Measurements from ENCODE around the gene SORCS2. TPM values are rescaled to one million over a fixed set of nuclear protein-coding genes. Genes with fewer than 3 reads are reported as not detected.
"Not testable (repeated sequence)": the region's sequence is repeated elsewhere in the genome, so short reads cannot be mapped to it uniquely, and the experiment has no call there.

SORCS2 gene
- total RNA-seq, 1 donor from 2014 or later, result 1.2 TPM

DNA sequence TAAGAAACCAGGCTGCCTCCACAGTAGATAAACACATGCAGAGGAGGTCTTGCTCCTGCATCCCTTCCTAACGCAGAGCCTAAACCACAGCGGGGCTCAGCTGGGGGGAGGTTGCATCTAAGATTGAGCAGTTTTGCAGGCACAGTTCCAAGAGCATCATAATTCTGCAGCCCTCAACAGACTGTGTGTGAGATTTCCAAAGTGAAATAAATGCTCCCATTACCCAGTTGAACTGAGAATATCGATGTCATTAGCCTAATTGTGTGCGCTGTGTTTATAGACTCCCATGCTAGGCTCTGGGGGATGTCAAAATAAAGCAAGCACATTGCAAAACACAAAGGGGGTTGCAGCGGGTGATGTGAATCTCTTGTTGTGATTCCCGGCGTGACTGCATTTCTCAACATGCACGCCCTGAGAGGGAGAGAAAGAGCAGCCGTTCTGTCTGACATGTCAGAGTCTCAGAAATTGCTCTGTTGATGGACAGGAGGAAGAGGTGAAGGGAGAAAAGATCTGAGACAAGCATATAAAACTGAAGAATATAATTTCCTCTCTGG is 392.3 kb downstream of the SORCS2 start:
- intact Hi-C loops (cut with DNase I), result no loop called here
- DNase-seq (no peak), ATAC-seq (ENCODE audit: poor library complexity) (no peak)

DNA sequence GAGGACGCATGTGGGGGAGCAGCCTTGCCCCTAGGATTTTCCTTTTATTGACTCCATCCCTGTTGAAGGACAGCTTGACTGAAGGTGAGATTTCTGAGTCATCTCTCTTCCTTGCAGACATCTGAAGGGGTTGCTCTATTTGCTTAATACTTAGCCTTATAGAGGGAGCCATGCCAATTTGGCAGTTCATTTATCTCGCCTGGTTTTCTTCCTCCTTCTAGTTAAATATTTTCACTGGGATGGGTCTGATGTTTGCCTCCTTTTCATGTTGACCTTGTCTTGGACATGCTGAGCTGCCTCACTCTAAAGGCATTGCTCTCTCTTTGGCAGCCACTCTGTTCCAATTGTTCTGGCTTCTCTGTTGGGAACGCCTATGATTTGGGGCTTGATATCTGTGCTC is 393.4 kb downstream of the SORCS2 start:
- DNase-seq, result no peak
- no peak for ATAC-seq (ENCODE audit: poor library complexity)
- intact Hi-C loops (cut with DNase I), result no loop called here

DNA sequence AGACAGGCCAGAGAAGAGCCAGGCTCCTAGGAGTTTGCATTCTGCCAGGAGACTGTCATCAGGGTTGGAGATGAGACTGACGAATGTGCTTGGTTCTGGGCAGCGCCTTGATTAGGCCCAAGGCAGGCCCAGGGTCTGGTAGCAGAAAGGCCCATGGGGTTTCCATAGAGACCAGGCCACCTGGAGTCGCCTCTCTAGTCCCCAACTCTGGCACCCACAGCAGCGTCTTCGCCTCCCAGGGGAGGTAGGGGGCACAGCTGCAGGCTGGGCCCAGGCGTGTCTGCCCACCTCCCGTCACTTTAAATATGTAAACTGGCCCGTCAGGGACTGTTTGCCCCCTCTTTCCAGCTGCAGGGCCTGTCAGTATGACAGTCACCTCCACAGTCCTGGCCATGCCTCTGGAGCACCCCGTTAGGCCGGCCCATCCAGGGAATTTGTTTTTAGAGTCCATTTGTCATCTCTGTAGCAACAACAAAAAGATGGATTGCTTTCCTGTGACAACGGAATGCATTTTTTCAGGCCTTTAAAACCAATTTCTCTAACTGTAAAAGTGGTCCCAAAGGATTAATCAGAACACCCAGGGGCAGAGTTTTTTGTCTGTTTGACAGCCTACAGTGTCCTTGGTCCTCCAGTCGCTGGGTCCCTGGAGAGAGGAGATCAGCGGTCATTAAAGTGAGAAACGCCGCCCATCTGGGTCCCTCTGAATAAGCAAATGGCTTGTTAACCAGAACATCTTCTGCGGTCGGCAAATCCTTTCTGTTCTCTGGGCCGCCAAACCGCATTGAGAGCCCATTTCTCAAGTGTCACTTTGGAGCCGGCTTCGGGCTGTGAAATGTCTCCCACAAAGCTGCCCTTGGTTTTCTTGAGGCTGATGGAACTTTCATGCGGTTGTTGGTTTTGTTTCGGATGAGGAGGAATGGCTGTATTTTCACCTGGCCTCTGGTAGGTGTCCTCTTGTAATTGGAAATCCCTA is 395.4 kb downstream of the SORCS2 start:
- DNase-seq, result no peak
- intact Hi-C loops (cut with DNase I), result no loop called here
- ATAC-seq (ENCODE audit: poor library complexity), result no peak

DNA sequence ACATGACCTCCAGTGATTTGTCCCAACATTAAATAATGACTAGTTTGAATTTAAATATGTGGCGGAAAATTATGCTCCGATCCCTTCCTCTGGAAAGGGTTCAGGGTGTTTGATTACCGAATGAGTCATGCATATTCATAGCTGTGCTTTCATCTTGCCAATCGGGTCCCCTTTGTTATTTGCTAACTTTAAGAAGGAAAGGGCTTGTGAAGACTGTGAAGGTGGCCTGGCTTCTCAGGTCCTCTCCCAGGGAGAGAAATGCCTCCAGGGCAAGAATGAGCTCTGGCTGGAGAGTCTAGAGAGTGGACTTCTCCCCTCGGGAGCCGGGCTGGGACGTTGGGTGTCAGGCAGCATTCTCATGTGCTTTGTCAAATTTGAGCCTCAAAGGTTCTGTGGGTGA is 397.9 kb downstream of the SORCS2 start:
- DNase-seq, result no peak
- intact Hi-C loops (cut with DNase I), result no loop called here
- ATAC-seq (ENCODE audit: poor library complexity), result no peak

DNA sequence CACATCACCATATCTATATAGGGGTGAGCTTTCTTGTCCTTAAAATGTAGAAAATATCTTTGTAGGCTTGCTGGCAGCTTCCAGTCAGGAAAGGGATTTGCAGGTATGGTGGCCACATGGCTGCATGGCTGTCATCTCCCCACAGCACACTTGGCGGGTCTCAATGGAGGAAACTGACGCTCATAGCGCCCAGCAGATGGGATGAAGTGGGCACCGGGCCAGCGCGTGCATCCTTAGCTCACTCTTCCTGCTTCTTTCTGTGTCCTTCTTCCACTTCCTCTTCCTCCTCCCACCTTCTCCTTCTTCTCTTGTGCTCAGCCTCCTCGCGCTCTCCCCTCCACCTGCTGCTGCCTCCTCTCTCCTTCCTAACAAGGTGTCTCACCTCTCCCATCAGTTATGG is 398.6 kb downstream of the SORCS2 start:
- ATAC-seq (ENCODE audit: poor library complexity) (no peak), DNase-seq (no peak)
- intact Hi-C loops (cut with DNase I), result no loop called here

DNA sequence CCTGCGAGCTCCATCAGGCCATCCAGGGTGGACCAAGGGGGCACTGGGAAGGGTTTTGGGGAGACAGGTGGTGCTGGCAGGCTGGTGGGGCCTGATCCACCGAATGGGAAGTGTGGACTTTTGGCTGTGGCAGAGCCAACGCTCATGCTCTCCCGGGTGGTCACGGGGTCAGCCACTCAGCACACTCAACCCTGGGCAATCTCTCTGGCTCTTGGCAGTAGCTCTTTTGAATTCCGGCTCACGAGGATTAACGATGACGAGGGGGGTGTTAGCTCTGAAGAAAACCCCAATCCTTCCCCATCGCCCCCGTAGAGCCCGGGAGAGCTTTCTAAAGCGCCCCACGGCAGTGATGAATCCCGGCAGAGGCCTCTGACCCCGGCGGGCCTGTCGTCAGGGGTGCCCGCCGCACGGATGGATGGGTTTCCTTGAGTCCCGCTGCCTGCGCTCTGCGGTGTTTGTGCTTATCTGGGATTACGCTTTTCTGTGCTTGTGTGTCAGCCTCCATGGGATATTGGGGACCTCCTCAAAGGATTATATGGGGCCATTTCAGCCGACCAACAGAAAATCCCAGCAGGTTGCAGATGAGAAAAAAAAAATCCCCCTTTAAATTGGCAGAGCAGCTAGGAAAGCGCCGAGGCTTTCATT is 399.2 kb downstream of the SORCS2 start:
- ATAC-seq (ENCODE audit: poor library complexity), result no peak
- intact Hi-C loops (cut with DNase I), result no loop called here
- no peak for DNase-seq

DNA sequence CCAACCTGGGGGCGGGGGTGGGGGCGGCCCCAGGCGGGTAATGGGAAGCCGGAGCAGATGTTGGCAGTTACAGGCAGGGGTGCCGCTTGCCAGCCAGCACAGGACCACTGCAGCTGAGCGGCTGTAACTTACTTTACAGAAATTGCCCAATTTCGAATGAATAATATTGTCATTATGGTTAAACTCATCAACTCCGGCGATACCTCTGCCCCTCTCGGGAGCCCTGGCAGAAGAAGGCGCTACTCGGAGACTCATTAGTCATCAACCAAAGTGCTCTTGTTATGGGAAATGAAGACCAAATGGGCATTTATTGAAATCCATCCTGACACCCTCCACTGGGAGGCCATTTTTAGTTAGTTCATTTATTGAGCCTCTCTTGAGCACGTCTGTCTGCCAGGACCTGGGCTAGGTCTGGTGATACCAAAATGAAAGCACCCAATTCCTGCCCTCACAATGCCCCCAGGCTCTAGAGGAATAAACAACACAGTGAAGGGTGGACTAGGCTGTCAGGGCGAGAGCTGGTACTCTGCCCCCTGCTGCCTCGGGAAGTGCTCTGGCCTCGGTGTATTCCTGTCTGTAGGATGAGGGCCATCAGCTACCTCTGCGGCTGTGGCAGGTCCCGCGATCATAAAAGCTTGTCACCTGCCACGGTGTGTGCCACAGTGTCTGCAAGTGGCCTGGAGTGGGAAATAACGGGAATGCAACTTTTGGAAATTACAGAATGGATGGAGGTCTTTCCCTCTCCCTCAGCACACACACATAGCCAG is 401.5 kb downstream of the SORCS2 start:
- no peak for DNase-seq
- ATAC-seq (ENCODE audit: poor library complexity), result no peak
- intact Hi-C loops (cut with DNase I), result no loop called here

DNA sequence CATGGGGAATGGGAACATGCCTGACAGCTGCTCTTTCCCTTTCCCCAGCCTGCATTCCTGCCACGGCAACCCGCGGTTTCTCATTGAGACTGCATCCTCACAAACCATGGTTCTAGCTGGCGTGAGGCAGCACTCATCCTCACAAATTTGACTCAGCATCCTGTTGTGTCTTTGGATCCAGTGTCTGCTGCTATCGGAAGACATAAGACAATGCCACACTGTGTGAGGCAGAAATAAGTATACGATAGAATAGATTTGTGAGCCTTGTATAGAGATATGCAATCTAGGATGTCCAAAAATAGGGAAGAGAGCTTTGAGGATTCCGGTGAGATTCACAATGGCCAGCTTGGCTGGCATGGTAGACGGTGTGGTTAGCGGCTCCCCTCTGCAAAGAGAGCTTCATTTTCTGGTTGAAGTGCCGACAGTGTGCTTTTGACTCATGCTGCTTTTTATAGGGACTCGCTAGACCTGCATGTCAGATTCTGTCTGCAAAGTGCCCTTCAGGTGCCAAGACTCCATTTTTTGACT is 403.7 kb downstream of the SORCS2 start:
- DNase-seq (no peak), ATAC-seq (ENCODE audit: poor library complexity) (peak; percentile 86)
- intact Hi-C loops (cut with DNase I), result no loop called here

DNA sequence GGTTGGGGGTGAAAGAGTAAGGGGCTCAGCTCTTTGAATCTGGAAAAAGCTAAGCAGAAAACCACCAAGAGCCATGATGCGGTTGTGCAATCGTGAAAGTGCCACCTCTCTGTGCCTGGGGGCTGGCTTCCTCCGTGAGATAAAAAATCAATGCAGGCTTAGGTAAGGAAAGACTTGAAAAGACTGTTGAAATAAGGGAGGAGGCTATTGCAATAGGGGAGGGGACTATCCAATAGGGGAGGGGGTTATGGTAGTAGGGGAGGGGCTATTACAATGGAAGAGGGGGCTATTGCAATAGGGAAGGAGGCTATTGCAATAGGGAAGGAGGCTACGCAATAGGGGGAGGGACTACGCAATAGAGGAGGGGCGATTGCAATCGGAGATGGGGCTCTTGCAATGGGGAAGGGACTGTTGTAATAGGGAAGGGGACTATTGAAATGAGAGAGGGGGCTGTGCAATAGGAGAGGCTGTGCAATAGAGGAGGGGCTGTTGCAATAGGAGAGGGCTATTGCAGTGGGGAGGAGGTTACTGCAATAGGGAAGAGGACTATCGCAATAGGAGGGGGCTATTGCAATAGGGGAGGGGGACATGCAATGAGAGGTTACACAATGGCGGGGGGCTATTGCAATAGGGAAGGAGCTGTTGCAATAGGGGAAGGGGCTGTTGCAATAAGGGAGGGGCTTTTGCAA is 404.7 kb downstream of the SORCS2 start:
- intact Hi-C loops (cut with DNase I), result no loop called here
- no peak for ATAC-seq (ENCODE audit: poor library complexity)
- DNase-seq, result no peak

DNA sequence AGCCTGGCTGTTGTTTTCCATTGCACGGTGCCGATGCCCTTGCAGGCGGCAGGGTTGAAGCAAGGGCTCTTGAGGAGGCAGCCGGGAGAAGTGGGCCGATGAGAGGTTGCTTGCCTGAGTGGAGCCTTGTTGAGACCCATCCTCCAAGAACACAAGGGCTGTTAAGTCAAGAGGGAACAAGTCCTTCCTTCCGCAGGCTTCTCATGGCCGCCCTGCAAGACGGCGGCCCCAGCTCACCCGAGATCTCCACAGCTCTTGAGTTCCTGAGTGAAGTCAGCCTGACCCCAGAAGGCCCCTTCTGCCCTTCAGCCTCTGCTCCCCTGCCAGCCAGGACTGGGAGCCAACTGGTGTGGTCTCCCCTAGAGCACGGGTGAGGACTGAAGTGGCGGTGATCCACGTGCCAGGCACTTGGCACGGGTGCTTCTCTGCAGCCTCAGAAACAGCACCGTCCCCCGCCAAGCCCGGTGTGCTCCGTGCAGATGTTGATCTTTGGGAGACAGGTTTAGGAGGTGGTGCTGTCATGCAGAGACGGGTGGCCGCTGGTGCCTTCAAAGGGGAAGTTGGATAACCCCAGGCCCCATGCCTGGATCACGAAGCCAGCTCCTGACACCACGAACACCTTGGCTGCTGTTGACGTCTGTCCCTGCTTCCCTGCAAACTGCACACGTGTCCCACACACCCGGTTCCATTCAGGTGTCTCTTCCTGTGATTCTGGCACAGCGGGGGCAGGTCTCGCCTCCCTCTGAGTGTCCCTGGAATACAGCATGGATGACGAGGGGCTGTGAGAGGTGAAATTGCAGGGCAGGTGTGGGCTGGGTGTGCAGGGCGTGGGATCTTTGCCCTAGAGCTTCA is 406.8 kb downstream of the SORCS2 start:
- ATAC-seq (ENCODE audit: poor library complexity) (peak; percentile 66), DNase-seq (peak; percentile 54)
- intact Hi-C loops (cut with DNase I), result no loop called here

DNA sequence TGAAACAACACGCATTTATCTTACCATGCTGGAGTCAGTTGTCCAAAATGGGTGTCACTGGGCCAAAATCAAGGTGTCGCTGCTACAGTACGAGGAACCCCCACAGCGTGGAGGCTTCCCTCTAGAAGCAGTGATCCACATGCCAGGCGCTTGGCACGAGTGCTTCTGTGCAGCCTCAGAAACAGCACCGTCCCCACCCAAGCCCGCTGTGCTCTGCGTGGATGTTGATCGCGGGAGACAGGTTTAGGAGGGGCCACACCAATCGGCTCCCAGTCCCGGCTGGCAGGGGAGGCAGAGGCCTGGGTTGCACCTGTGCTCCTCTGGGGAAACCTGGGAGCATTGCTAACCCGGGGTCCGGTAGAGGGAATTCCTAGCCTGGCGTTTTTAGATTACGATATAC is 407.9 kb downstream of the SORCS2 start:
- no peak for DNase-seq
- no peak for ATAC-seq (ENCODE audit: poor library complexity)
- intact Hi-C loops (cut with DNase I), result no loop called here

DNA sequence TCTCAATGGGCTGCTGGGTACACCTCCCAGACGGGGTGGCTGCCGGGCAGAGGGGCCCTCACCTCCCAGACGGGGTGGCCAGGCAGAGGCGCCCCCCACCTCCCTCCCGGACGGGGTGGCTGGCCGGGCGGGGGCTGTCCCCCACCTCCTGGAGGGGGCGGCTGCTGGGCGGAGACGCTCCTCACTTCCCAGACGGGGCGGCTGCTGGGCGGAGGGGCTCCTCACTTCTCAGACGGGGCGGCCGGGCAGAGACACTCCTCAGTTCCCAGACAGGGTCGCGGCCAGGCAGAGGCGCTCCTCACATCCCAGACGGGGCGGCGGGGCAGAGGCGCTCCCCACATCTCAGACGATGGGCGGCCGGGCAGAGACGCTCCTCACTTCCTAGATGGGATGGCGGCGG is 409.8 kb downstream of the SORCS2 start:
- intact Hi-C loops (cut with DNase I); DNase-seq; ATAC-seq (ENCODE audit: poor library complexity): not testable (repeated sequence)

DNA sequence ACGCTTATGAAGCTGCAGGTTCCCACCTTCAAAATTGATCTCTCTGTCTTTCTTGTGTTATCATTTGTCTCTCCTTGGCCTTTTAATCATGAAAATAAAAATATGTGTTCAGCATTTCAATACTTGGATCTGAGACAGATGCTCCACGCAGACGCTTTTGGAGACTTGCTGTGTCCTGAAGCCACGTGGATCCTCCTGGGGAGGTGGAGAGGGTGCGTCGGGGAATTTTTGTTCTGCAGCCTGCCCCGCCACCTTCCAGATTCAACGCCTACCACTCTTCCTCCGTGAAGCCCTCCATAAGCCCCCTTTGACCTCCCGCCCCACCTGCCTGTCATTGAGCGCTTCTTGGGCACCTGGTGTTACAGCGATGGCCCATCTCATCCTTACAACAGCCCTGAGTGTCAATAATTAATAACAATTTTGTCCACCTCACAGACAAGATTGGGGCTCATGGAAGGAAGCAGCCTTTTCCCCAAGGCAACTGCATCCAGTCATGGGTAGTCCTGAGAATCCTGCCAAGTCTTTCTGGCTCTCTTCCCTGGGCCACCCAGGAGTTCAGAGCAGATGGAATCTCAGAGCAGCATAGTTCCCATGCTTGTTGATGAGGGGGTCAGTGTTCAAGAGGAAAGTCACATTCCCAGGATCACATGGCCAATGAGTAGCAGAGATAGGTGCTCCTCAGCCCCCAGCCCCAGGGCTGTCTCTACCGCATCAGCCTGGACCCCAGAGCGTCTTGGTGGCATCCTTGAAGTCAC is 415.0 kb downstream of the SORCS2 start:
- intact Hi-C loops (cut with DNase I), result no loop called here
- no peak for DNase-seq
- ATAC-seq (ENCODE audit: poor library complexity), result no peak

DNA sequence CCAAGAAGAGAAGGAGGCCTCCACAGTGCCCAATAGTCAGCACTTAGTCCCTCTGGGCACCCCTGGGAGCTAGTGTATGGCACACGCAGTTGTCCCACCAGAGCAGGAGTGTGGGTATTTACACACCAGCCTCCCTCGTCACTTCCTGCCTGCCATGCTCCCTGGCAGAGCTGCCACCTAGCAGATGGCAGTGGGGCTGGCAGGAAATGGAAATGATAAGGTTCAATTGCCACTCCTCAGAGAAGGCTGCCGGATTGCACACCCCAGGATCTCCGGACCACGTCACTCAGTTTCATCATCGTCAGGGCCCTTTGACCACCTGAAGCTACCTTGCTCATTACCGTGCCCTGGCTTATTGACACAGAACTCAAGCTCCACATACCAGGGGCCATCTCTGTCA is 415.7 kb downstream of the SORCS2 start:
- ATAC-seq (ENCODE audit: poor library complexity) (no peak), DNase-seq (no peak)
- intact Hi-C loops (cut with DNase I), result no loop called here

DNA sequence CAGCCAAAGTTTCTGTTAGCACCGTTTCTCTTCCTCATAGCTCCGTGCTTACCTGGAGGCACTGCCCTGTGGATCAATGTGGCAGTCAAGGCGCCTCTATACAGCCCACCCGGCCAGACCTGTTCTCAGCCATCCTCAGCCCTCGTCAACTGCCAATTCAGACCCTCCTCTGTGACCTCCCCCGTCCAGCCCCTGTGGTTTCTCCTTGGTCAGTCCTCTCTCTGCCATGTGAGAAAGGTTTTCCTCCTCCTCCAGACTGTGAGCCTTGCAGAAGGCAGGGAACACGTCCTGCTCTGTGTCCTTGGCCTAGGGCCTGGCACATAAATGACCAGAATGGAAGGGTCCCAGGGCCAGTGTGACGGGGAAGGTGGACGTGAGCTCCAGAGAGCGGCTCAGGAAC is 417.0 kb downstream of the SORCS2 start:
- intact Hi-C loops (cut with DNase I), result no loop called here
- DNase-seq (no peak), ATAC-seq (ENCODE audit: poor library complexity) (no peak)

DNA sequence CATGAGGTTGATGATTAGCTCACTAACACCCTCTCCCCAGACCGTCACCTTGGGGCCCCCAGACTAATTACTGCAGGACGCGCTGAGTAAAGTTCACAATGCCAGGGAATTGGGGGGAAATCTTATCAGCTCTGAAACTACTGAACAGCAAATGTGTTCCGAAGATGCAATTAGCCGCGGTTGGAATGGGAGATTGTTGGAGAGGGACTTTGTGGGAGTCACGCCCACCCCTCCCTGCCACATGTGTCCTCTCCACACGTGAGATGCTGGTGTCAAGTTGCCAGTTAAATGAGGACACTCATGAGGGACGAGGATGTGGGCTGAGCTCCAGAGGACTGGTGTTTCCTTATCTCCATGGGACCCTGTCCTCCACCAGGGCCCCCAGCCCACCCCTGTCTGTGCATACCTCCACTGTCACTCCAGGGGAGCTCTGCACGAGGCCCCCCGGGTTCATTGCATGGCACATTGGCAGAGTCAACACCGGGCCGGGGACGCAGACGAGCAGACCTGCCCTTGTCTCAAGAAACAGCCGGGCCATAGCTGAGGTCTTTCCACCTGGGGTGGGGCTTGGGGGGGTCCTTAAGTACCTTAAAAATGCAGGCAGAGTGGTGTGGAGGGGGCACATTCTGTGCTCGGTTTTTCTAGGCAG is 417.8 kb downstream of the SORCS2 start:
- intact Hi-C loops (cut with DNase I), result no loop called here
- ATAC-seq (ENCODE audit: poor library complexity), result no peak
- no peak for DNase-seq

All from Right ventricle myocardium superior (tissue), 1 donor.